Neural progenitor cell (in vitro differentiated cells): Measurements from ENCODE around the gene ARHGEF6. TPM values are rescaled to one million over a fixed set of nuclear protein-coding genes. Genes with fewer than 3 reads are reported as not detected.
A peak's percentile ranks its signal among the peaks of the same experiment; 100 is the strongest.

Experiments
- DNase-seq: peaks from one replicate; pipeline ENCODE4 v3.0.0-alpha.2; 2016; ENCODE audit warnings: low spot score
- H2AFZ ChIP-seq: fragments of 200-600 bp; sonication (generic); replicated peaks from 2 replicates; pipeline ENCODE4 v1.6.1; 2016; ENCODE audit warnings: antibody characterized with exemption
- H3F3A ChIP-seq: fragments of 200-600 bp; sonication (generic); 2 replicates; pipeline ENCODE4 v1.6.1; 2016; ENCODE audit warnings: antibody characterized with exemption, low read depth
- H3K27ac ChIP-seq: fragments of 200-600 bp; sonication (generic); 2 replicates; pipeline ENCODE4 v1.5.1; 2016; ENCODE audit warnings: mild to moderate bottlenecking
- H3K27me3 ChIP-seq: fragments of 200-600 bp; sonication (generic); 2 replicates; pipeline ENCODE4 v1.6.1; 2016; ENCODE audit warnings: mild to moderate bottlenecking, moderate library complexity
- H3K36me3 ChIP-seq: fragments of 200-600 bp; sonication (generic); 2 replicates; pipeline ENCODE4 v1.5.1; 2016
- H3K4me1 ChIP-seq: fragments of 200-600 bp; sonication (generic); 2 replicates; pipeline ENCODE4 v1.6.1; 2016; ENCODE audit warnings: mixed run types
- H3K4me2 ChIP-seq: fragments of 200-600 bp; sonication (generic); 2 replicates; pipeline ENCODE4 v1.6.1; 2016
- H3K4me3 ChIP-seq: fragments of 200-600 bp; sonication (generic); 2 replicates; pipeline ENCODE4 v1.5.1; 2016
- H3K79me2 ChIP-seq: fragments of 200-600 bp; sonication (generic); 2 replicates; pipeline ENCODE4 v1.6.1; 2016; ENCODE audit warnings: low read depth
- H3K9ac ChIP-seq: fragments of 200-600 bp; sonication (generic); 2 replicates; pipeline ENCODE4 v1.6.1; 2016
- H3K9me3 ChIP-seq: fragments of 200-600 bp; sonication (generic); 2 replicates; pipeline ENCODE4 v1.5.1; 2016; ENCODE audit warnings: low read depth
- H4K20me1 ChIP-seq: fragments of 200-600 bp; sonication (generic); 2 replicates; pipeline ENCODE4 v1.6.1; 2016; ENCODE audit warnings: low read depth
- H3K27ac Mint-ChIP-seq: 3 replicates; pipeline ENCODE4 v1.8.0; 2021; ENCODE audit warnings: mixed read lengths
- H3K27me3 Mint-ChIP-seq: 2 replicates; pipeline ENCODE4 v1.8.0; 2022; ENCODE audit warnings: low read depth, mild to moderate bottlenecking, inconsistent platforms, moderate library complexity, mixed read lengths; ENCODE audit not compliant: insufficient read depth
- H3K36me3 Mint-ChIP-seq: 3 replicates; pipeline ENCODE4 v1.8.0; 2021; ENCODE audit warnings: mixed read lengths
- H3K4me1 Mint-ChIP-seq: 3 replicates; pipeline ENCODE4 v1.8.0; 2021; ENCODE audit warnings: mixed read lengths
- H3K4me3 Mint-ChIP-seq: 3 replicates; pipeline ENCODE4 v1.8.0; 2021; ENCODE audit warnings: mild to moderate bottlenecking, moderate library complexity, mixed read lengths
- H3K9me3 Mint-ChIP-seq: 3 replicates; pipeline ENCODE4 v1.8.0; 2020; ENCODE audit warnings: mixed read lengths
- EZH2 ChIP-seq: fragments of 200-600 bp; sonication (generic); IDR thresholded peaks from 2 replicates; pipeline ENCODE4 v1.6.1; 2017; ENCODE audit warnings: antibody characterized with exemption, mild to moderate bottlenecking, moderate library complexity
- EZH2phosphoT487 ChIP-seq: fragments of 200-600 bp; sonication (generic); IDR thresholded peaks from 2 replicates; pipeline ENCODE4 v1.6.1; 2017; ENCODE audit warnings: antibody characterized with exemption
- total RNA-seq: library from RNA; depleted of rRNA; stranded (reverse); fragments of >200 nt; gene quantifications from 2 replicates; pipeline ENCODE4 v1.2.3, GENCODE V29; 2015; ENCODE audit warnings: low replicate concordance
- TF ChIP-seq, protein P1 (sequence below): fragments of 200-600 bp; sonication (generic); IDR thresholded peaks from 2 replicates; pipeline ENCODE4 v1.5.1; 2017; ENCODE audit warnings: antibody characterized with exemption, mild to moderate bottlenecking

ARHGEF6 gene
- total RNA-seq, 1 donor from 2014 or later, result 3.2 TPM

DNA sequence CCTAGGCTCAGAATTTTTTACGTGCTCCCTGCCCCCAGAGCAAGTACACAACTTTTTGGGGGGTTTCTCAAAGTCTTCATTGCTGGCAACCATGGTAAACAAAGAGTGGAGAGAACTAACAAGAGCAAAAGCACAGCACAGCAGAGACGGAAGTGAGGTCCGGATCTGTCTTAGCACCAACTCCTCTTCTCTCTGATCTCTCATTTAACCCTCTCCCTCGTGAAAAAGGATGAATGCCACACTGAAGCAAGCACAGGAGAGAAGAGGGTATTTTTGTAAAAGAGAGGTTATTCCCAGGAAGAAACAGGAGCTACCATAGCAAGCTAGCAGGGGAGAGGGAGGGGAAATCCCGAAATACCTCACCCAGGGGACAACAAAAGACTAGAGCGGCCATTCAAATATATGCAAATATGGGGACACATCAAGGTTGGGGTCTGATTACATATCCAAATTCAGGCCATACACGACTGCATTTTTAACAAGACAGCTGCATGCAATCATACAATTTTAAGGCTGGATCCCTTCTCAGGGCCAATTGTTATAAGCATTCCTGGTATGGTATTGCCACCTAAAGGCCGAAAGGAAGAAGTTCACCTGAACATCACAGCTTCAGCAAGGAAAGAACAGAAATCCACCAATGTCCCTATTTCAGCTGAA, 86.2 kb downstream of the ARHGEF6 start:
- Histone ChIP-seq H3K4me3 (no peak overlapping the region), H3K36me3 (no peaks in the 10 kb centered on the region), H3K9me3 (no peaks in the 10 kb centered on the region), H4K20me1 (no peaks in the 10 kb centered on the region), H3K27me3 (no peaks in the 10 kb centered on the region), H3K27ac (no peak overlapping the region), H3K4me1 (peaks cover 12% of the 10 kb centered on the region), H3F3A (peaks cover 15% of the 10 kb centered on the region), H3K79me2 (no peaks in the 10 kb centered on the region), H3K9ac (no peak overlapping the region), H3K4me2 (no peak overlapping the region), H2AFZ (peak overlapping the region; percentile 96)
- Mint-ChIP-seq H3K4me3 (no peak overlapping the region), H3K27ac (no peak overlapping the region), H3K9me3 (peaks cover 2% of the 10 kb centered on the region), H3K4me1 (peaks cover 9% of the 10 kb centered on the region), H3K36me3 (no peaks in the 10 kb centered on the region), H3K27me3 (no peaks in the 10 kb centered on the region)
- TF ChIP-seq EZH2phosphoT487, result no peak
- no peak for TF ChIP-seq EZH2
- TF ChIP-seq, protein P1, sequence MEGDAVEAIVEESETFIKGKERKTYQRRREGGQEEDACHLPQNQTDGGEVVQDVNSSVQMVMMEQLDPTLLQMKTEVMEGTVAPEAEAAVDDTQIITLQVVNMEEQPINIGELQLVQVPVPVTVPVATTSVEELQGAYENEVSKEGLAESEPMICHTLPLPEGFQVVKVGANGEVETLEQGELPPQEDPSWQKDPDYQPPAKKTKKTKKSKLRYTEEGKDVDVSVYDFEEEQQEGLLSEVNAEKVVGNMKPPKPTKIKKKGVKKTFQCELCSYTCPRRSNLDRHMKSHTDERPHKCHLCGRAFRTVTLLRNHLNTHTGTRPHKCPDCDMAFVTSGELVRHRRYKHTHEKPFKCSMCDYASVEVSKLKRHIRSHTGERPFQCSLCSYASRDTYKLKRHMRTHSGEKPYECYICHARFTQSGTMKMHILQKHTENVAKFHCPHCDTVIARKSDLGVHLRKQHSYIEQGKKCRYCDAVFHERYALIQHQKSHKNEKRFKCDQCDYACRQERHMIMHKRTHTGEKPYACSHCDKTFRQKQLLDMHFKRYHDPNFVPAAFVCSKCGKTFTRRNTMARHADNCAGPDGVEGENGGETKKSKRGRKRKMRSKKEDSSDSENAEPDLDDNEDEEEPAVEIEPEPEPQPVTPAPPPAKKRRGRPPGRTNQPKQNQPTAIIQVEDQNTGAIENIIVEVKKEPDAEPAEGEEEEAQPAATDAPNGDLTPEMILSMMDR, result peak; percentile 78
- DNase-seq, result peak; percentile 49

DNA sequence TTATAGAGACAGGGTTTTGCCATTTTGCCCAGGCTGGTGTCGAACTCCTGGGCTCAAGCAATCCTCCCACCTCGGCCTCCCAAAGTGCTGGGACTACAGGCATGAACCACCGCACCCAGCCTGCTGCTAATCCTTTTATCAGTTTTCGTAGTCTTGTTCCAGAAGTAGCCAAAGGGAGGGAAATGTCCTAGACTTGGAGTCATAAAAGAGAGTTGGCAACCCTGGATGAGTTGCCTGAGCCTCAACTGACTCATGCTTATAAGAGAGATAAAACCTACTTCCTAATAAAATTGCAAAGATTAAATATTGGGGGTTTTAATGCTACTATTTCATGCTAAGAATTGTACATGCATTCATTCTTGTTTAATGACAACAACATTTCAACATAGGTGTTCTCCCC, 88.5 kb downstream of the ARHGEF6 start:
- TF ChIP-seq EZH2phosphoT487 (no peak), EZH2 (no peak)
- TF ChIP-seq, protein P1, result no peak
- no peak overlapping the region for H3K27ac Mint-ChIP-seq
- no peak overlapping the region for H3K4me3 Mint-ChIP-seq

DNA sequence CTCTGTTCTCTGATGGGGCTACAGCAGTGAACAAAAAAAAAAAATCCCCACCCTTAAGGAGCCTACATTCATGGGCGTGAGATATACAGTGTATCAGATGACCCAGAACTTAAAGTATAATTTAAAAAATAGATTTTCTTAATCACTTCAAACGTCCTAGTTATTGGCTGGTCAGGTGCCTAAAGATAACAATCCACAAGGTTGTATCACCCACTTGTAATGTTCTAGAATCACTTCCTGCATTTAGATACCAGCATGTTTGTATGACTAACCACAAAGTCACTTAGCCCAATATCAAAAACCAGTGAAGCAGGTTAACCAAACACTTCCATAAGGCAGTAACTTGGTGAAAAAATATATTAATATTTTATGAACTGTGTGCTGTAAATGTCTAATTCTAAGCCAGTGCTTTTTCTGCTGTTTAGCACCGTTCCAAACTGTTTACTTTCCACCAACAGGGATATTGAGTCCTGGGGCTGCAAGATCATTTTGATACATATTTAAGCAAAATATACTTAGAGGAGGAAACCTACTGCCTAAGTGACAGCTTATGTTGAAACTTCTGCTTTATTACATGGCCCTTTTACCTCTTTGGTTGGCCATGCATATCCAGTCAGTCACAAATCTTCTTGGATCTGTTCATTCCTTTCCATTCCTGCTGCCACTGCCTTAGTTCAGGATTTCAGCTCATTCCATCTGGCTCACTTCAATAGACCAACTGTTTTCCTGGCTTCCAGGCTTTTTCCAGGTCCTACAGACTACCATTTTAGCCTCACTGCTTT, 89.5 kb downstream of the ARHGEF6 start:
- no peak overlapping the region for H3K27ac ChIP-seq
- no peak overlapping the region for H3K27ac Mint-ChIP-seq
- TF ChIP-seq EZH2 (no peak), EZH2phosphoT487 (no peak)
- TF ChIP-seq, protein P1, result no peak

More for the DNA sequence above, 88.5 kb downstream of the ARHGEF6 start:
- Mint-ChIP-seq H3K36me3 (no peaks in the 10 kb centered on the region), H3K9me3 (peaks cover 4% of the 10 kb centered on the region), H3K4me1 (peaks cover 13% of the 10 kb centered on the region), H3K27me3 (no peaks in the 10 kb centered on the region)
- no peaks in the 10 kb centered on the region for H3K27me3 ChIP-seq
- no peak overlapping the region for H3K9ac ChIP-seq
- no peak overlapping the region for H3K4me3 ChIP-seq
- no peak overlapping the region for H3K4me2 ChIP-seq
- no peaks in the 10 kb centered on the region for H3K79me2 ChIP-seq
- peaks cover 31% of the 10 kb centered on the region for H3K4me1 ChIP-seq
- no peaks in the 10 kb centered on the region for H3K36me3 ChIP-seq
- no peak for DNase-seq
- H2AFZ ChIP-seq, result no peak overlapping the region
- H4K20me1 ChIP-seq, result no peaks in the 10 kb centered on the region
- H3K9me3 ChIP-seq, result no peaks in the 10 kb centered on the region
- peaks cover 29% of the 10 kb centered on the region for H3F3A ChIP-seq
- H3K27ac ChIP-seq, result no peak overlapping the region

More for the DNA sequence above, 89.5 kb downstream of the ARHGEF6 start:
- Histone ChIP-seq H3K4me1 (peaks cover 35% of the 10 kb centered on the region), H4K20me1 (no peaks in the 10 kb centered on the region), H3K4me3 (no peak overlapping the region), H3K79me2 (no peaks in the 10 kb centered on the region), H3K9me3 (no peaks in the 10 kb centered on the region), H3F3A (peaks cover 29% of the 10 kb centered on the region), H3K9ac (no peak overlapping the region), H3K4me2 (no peak overlapping the region), H2AFZ (peak overlapping the region; percentile 42), H3K36me3 (no peaks in the 10 kb centered on the region), H3K27me3 (no peaks in the 10 kb centered on the region)
- DNase-seq, result no peak
- no peaks in the 10 kb centered on the region for H3K36me3 Mint-ChIP-seq
- H3K9me3 Mint-ChIP-seq, result peaks cover 4% of the 10 kb centered on the region
- H3K27me3 Mint-ChIP-seq, result no peaks in the 10 kb centered on the region
- no peak overlapping the region for H3K4me3 Mint-ChIP-seq
- peaks cover 13% of the 10 kb centered on the region for H3K4me1 Mint-ChIP-seq
